ENCODE results near the gene CNTN4. TPM values are rescaled to one million over a fixed set of nuclear protein-coding genes. Genes with fewer than 3 reads are reported as not detected.

CNTN4 gene
- total RNA-seq, 1 donor from 2014 or later = 0.79 TPM

DNA sequence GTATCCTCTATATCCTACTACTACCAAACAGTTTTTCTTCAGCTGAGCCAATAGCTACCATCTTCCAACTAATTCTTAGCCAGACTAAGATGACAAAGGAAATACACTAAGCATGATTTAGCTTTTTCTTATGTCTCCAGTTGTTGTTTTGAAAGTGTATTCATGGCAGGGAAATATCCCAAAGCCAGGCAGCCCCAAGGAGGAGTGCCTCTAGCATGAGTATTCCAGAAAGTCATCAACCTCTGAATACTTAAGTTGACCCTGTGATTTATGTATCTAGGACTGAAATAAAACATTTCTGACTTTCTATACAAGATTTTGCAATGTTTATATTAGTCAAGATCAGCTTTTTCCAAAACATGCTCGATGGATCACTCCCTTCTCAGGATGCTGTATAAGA is 562.4 kb downstream of the CNTN4 start:
- H3K4me3 ChIP-seq (ENCODE audit: low read depth, low read length) = no peak overlapping the region
- H3K36me3 ChIP-seq (ENCODE audit: control insufficient read depth, insufficient read depth, low read length) = no peaks in the 10 kb centered on the region
- TF ChIP-seq, protein P1, sequence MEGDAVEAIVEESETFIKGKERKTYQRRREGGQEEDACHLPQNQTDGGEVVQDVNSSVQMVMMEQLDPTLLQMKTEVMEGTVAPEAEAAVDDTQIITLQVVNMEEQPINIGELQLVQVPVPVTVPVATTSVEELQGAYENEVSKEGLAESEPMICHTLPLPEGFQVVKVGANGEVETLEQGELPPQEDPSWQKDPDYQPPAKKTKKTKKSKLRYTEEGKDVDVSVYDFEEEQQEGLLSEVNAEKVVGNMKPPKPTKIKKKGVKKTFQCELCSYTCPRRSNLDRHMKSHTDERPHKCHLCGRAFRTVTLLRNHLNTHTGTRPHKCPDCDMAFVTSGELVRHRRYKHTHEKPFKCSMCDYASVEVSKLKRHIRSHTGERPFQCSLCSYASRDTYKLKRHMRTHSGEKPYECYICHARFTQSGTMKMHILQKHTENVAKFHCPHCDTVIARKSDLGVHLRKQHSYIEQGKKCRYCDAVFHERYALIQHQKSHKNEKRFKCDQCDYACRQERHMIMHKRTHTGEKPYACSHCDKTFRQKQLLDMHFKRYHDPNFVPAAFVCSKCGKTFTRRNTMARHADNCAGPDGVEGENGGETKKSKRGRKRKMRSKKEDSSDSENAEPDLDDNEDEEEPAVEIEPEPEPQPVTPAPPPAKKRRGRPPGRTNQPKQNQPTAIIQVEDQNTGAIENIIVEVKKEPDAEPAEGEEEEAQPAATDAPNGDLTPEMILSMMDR (IDR thresholded peaks at IDR 0.05; ENCODE audit: insufficient read depth, low read length, severe bottlenecking) = no peak
- no peak for FAIRE-seq
- H3K27me3 ChIP-seq (ENCODE audit: control insufficient read depth, insufficient read depth, low read length) = no peaks in the 10 kb centered on the region
- no peak for DNase-seq (ENCODE audit: low read depth)

DNA sequence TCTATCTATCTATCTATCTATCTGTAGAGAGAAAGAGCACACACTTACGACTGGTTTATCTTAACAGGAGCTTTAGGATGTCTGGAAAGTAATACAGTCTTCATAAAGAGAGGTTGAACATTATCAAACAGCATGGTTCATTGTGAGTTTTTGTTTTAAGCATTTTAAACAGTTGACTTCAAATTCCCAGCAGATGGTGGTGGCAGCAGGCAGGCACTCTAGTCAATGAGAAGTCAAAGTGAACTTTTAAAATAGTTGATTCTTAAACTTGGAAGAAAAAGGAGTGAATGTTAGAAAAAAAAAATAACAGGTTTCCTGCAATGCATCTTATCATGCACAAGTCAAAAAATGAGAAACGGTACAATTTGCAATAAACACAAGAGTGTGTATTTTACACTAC is 578.8 kb downstream of the CNTN4 start:
- H3K36me3 ChIP-seq (ENCODE audit: control insufficient read depth, insufficient read depth, low read length) = no peaks in the 10 kb centered on the region
- TF ChIP-seq, protein P1 (IDR thresholded peaks at IDR 0.05; ENCODE audit: insufficient read depth, low read length, severe bottlenecking) = no peak
- no peak overlapping the region for H3K4me3 ChIP-seq (ENCODE audit: low read depth, low read length)
- DNase-seq (ENCODE audit: low read depth) (no peak), FAIRE-seq (no peak)
- H3K27me3 ChIP-seq (ENCODE audit: control insufficient read depth, insufficient read depth, low read length) = no peaks in the 10 kb centered on the region

DNA sequence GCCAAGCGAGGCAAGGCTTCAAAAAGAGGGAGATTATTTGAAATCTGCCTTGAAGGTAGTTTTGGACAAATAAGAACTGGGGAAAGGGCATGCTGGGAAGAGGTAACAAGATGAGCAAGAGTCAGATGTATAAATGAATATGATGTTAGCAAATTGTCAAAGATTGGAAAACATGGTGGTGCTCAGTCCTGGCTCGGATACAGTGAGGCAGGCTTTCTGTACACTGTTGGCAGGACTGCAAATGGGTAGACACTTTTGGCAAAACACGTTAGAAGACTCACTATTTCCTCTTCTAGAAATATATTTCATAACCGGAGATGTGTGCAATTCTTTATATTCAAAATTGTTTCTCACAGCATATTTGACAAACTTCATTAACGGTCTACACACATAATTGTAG is 581.6 kb downstream of the CNTN4 start:
- Histone ChIP-seq H3K36me3 (ENCODE audit: control insufficient read depth, insufficient read depth, low read length) (no peaks in the 10 kb centered on the region), H3K27me3 (ENCODE audit: control insufficient read depth, insufficient read depth, low read length) (no peaks in the 10 kb centered on the region), H3K4me3 (ENCODE audit: low read depth, low read length) (no peak overlapping the region)
- no peak for FAIRE-seq
- DNase-seq (ENCODE audit: low read depth) = no peak
- TF ChIP-seq, protein P1 (IDR thresholded peaks at IDR 0.05; ENCODE audit: insufficient read depth, low read length, severe bottlenecking) = no peak

- Histone ChIP-seq H3K27me3 (ENCODE audit: control insufficient read depth, insufficient read depth, low read length) (no peaks in the 10 kb centered on the region), H3K36me3 (ENCODE audit: control insufficient read depth, insufficient read depth, low read length) (no peaks in the 10 kb centered on the region), H3K4me3 (ENCODE audit: low read depth, low read length) (no peak overlapping the region)
- TF ChIP-seq, protein P1 (IDR thresholded peaks at IDR 0.05; ENCODE audit: insufficient read depth, low read length, severe bottlenecking) = no peak
- FAIRE-seq (no peak), DNase-seq (ENCODE audit: low read depth) (no peak)
These were observed 585.4 kb downstream of the CNTN4 start for GRCh38 chr3:2684046-2684445.

- Histone ChIP-seq H3K4me3 (ENCODE audit: low read depth, low read length) (no peak overlapping the region), H3K36me3 (ENCODE audit: control insufficient read depth, insufficient read depth, low read length) (no peaks in the 10 kb centered on the region), H3K27me3 (ENCODE audit: control insufficient read depth, insufficient read depth, low read length) (no peaks in the 10 kb centered on the region)
- TF ChIP-seq, protein P1 (IDR thresholded peaks at IDR 0.05; ENCODE audit: insufficient read depth, low read length, severe bottlenecking) = no peak
- no peak for DNase-seq (ENCODE audit: low read depth)
- FAIRE-seq = no peak
These were observed 588.3 kb downstream of the CNTN4 start for GRCh38 chr3:2686816-2687502.

- H3K27me3 ChIP-seq (ENCODE audit: control insufficient read depth, insufficient read depth, low read length) = no peaks in the 10 kb centered on the region
- FAIRE-seq = no peak
- no peak for DNase-seq (ENCODE audit: low read depth)
- H3K36me3 ChIP-seq (ENCODE audit: control insufficient read depth, insufficient read depth, low read length) = no peaks in the 10 kb centered on the region
- TF ChIP-seq, protein P1 (IDR thresholded peaks at IDR 0.05; ENCODE audit: insufficient read depth, low read length, severe bottlenecking) = no peak
- no peak overlapping the region for H3K4me3 ChIP-seq (ENCODE audit: low read depth, low read length)
These were observed 598.9 kb downstream of the CNTN4 start for GRCh38 chr3:2697589-2697988.

Measured in bronchial epithelial cell (primary cell).